ENCODE measurements around the gene RPL18A. TPM values are rescaled to one million over a fixed set of nuclear protein-coding genes. Genes with fewer than 3 reads are reported as not detected.

RPL18A gene
- total RNA-seq (2022; extraction: Qiagen RNA extraction) = 1,970 to 2,203 TPM (median 2,076 TPM) in 5 replicates

DNA sequence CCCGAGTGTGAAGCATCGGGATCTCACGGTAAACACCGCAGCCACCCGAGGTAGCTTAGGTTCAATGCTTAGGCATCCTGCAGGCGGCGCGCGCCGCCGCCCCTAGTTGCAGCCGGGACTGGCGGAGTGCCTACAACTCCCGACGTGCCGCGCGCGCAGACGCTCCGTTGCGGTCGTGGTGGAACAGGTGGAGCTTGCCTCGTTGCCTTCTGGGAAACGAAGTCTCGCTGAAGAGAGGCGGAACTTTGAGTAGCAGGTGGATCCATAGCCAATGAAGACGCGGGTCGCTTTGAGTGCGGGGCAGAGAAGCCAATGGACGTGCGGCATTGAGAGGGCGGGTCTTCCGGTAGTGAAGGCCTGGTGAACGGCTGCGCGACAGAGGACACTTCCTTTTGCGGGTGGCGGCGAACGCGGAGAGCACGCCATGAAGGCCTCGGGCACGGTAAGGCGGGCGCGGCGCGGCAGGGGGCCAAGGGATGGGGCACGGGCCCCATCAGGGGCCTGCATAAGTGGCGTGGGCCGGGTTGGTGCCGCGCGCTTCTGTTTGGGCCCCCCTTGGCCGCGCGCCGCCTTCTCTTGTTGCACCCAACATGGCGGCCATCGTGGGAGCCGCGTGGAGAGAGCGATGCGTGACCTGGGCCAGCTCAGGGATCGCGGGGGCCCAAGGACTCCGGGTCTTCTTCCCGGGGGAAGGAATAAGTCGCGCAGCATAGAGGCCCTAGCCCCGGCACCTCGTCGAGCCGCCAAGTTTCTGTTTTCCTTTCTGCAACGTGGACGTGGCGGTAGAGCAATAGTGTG, at the start of gene RPL18A:
RPL18A (plus strand) TSS at position 378 of the 798 bp plus-strand sequence; CDS start at position 425, 47 bp downstream.

DNA sequence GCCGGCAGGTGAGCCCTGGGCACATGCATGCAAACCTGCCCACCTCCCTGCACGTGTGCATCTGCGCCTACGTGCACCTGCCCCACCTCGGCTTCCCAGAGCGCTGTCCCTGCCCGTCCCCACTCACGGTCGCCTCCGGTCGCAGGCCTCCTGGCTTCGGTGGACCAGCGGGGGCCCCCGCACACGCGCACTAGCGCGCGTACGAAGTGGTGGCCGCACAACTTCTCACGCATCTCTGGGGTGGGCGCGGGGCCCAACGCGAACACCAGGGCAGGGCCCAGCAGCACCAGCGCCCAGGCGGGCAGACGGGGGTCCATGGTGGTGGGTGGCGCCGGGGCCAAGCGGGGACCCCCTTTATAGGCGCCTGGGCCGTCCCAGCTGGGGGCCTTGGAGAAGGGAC, 38.5 kb upstream of the RPL18A start, which contains the start of gene INSL3:
INSL3 (minus strand) TSS at position 330 of the 400 bp plus-strand sequence; CDS start at position 317, 13 bp downstream.

DNA sequence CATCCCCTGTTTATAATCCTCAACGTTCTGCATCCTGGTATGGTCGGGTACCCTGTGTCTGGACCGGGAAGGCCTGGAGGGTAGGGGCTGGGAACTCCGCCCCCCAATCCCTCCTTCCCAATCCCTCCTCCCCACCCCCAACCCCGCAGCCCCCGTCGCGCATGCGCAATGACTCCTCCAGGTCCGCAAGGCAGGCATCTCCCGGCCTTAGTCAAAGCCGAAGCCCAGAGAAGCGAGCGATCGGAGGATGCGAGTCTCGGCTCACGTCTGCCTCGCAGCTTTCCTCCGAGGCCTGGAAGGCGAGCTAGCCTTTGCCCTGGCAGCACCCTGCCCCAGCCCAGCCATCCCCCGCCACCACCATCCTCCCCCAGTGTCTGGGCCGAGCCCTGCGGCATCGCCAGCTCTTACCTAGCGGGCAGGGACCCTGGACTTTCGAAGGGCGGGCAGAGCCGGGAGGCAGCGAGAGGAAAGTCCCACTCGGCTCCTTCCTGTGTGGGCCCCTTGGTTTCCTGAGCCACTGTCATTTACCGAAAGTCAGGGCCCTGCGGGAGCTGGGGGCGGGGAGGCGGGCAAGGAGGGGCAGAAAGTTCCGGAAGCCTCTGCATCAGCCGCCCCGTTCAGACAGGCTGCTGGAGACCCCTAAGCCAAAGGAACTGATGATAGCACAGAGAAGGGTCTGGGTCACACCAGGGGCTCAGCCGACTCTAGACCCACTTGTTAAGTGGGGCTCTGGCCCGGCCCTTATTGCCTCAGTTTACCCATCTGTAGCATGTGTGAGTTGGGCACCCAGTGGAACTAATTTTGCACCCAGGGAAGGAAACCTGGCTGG, 12.0 kb upstream of the RPL18A start, which contains the start of gene JAK3:
JAK3 (minus strand) TSS at position 445 of the 829 bp plus-strand sequence. CDS start 3,565 bp downstream, outside the sequence.

DNA sequence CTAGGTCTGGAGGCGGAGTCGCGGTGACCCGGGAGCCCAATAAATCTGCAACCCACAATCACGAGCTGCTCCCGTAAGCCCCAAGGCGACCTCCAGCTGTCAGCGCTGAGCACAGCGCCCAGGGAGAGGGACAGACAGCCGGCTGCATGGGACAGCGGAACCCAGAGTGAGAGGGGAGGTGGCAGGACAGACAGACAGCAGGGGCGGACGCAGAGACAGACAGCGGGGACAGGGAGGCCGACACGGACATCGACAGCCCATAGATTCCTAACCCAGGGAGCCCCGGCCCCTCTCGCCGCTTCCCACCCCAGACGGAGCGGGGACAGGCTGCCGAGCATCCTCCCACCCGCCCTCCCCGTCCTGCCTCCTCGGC, 12.2 kb downstream of the RPL18A start, which contains the start of gene SLC5A5:
SLC5A5 (plus strand) TSS at position 68 of the 373 bp plus-strand sequence. CDS start 375 bp downstream, outside the sequence.

Other genes with a start within 250 kb of the RPL18A start
- 1.1 to 1.6 TPM (median 1.2 TPM) in 5 replicates for gene UNC13A, start 171.6 kb upstream of the RPL18A start, total RNA-seq (2022; extraction: Qiagen RNA extraction)
- 21.0 to 39.0 TPM (median 34.5 TPM) in 5 replicates for gene MAP1S, start 140.4 kb upstream of the RPL18A start, total RNA-seq (2022; extraction: Qiagen RNA extraction)
- 14.9 to 20.9 TPM (median 19.1 TPM) in 5 replicates for gene FCHO1, start 108.4 kb upstream of the RPL18A start, total RNA-seq (2022; extraction: Qiagen RNA extraction)
- 3.1 to 5.2 TPM (median 4.9 TPM) in 5 replicates for gene B3GNT3, start 64.8 kb upstream of the RPL18A start, total RNA-seq (2022; extraction: Qiagen RNA extraction)
- 0.31 to 1.0 TPM (median 0.57 TPM) in 5 replicates for gene INSL3, start 38.4 kb upstream of the RPL18A start, total RNA-seq (2022; extraction: Qiagen RNA extraction)
- gene JAK3, start 11.9 kb upstream of the RPL18A start, total RNA-seq (2022; extraction: Qiagen RNA extraction) = 0.16 to 0.32 TPM (median 0.20 TPM) in 5 replicates
- gene SLC5A5, start 12.0 kb downstream of the RPL18A start, total RNA-seq (2022; extraction: Qiagen RNA extraction) = 0.10 to 0.47 TPM (median 0.35 TPM) in 5 replicates
- 102 to 123 TPM (median 110 TPM) in 5 replicates for gene CCDC124, start 73.1 kb downstream of the RPL18A start, total RNA-seq (2022; extraction: Qiagen RNA extraction)
- gene KCNN1, start 107.2 kb downstream of the RPL18A start, total RNA-seq (2022; extraction: Qiagen RNA extraction) = 0.23 to 1.6 TPM (median 0.94 TPM) in 5 replicates
- 48.2 to 65.6 TPM (median 62.1 TPM) in 5 replicates for gene ARRDC2, start 148.3 kb downstream of the RPL18A start, total RNA-seq (2022; extraction: Qiagen RNA extraction)
- gene IL12RB1, start 227.0 kb downstream of the RPL18A start, total RNA-seq (2022; extraction: Qiagen RNA extraction) = not detected in 5 replicates
- 1.4 to 3.0 TPM (median 2.5 TPM) in 5 replicates for gene MAST3, start 237.9 kb downstream of the RPL18A start, total RNA-seq (2022; extraction: Qiagen RNA extraction)

All from A549 treated with dexamethasone at 1 μM for 4 hours (cell line).